Measurements from ENCODE around the gene MACROD2.

MACROD2 gene

GRCh38 chr20:15578113-15578512, 1582.8 kb downstream of the MACROD2 start:
- no peak for DNase-seq

GRCh38 chr20:15579688-15580087, 1584.4 kb downstream of the MACROD2 start:
- DNase-seq = no peak

- DNase-seq = no peak
Measured at GRCh38 chr20:15582146-15582760, 1586.9 kb downstream of the MACROD2 start.

- DNase-seq = no peak
Measured at GRCh38 chr20:15584507-15584906, 1589.2 kb downstream of the MACROD2 start.

GRCh38 chr20:15593081-15593480, 1597.8 kb downstream of the MACROD2 start:
- no peak for DNase-seq

GRCh38 chr20:15594158-15594695, 1598.9 kb downstream of the MACROD2 start:
- no peak for DNase-seq

- DNase-seq = no peak
Measured at GRCh38 chr20:15596220-15596890, 1601.0 kb downstream of the MACROD2 start.

- no peak for DNase-seq
Measured at GRCh38 chr20:15597306-15597705, 1602.0 kb downstream of the MACROD2 start.

GRCh38 chr20:15599961-15600360, 1604.6 kb downstream of the MACROD2 start:
- no peak for DNase-seq

GRCh38 chr20:15600565-15600964, 1605.2 kb downstream of the MACROD2 start:
- no peak for DNase-seq

- DNase-seq = no peak
Measured at GRCh38 chr20:15603506-15603905, 1608.2 kb downstream of the MACROD2 start.

GRCh38 chr20:15603978-15604805, 1608.9 kb downstream of the MACROD2 start:
- DNase-seq = no peak

- no peak for DNase-seq
Measured at GRCh38 chr20:15609921-15610320, 1614.6 kb downstream of the MACROD2 start.

- no peak for DNase-seq
Measured at GRCh38 chr20:15610787-15611186, 1615.5 kb downstream of the MACROD2 start.

GRCh38 chr20:15611541-15611940, 1616.2 kb downstream of the MACROD2 start:
- no peak for DNase-seq

GRCh38 chr20:15612198-15612597, 1616.9 kb downstream of the MACROD2 start:
- no peak for DNase-seq

- no peak for DNase-seq
Measured at GRCh38 chr20:15612769-15613168, 1617.5 kb downstream of the MACROD2 start.

- DNase-seq = no peak
Measured at GRCh38 chr20:15613530-15613929, 1618.2 kb downstream of the MACROD2 start.

GRCh38 chr20:15616626-15617025, 1621.3 kb downstream of the MACROD2 start:
- DNase-seq = no peak

- no peak for DNase-seq
Measured at GRCh38 chr20:15618110-15618509, 1622.8 kb downstream of the MACROD2 start.

GRCh38 chr20:15618912-15619311, 1623.6 kb downstream of the MACROD2 start:
- no peak for DNase-seq

- DNase-seq = no peak
Measured at GRCh38 chr20:15619341-15619740, 1624.0 kb downstream of the MACROD2 start.

- DNase-seq = no peak
Measured at GRCh38 chr20:15619816-15620215, 1624.5 kb downstream of the MACROD2 start.

- DNase-seq = no peak
Measured at GRCh38 chr20:15622368-15622767, 1627.1 kb downstream of the MACROD2 start.
